ENCODE results near the gene CNTD1. TPM values are rescaled to one million over a fixed set of nuclear protein-coding genes. Genes with fewer than 3 reads are reported as not detected.

CNTD1 gene
- total RNA-seq, 1 donor from 2014 or later, result 0.46 TPM

DNA sequence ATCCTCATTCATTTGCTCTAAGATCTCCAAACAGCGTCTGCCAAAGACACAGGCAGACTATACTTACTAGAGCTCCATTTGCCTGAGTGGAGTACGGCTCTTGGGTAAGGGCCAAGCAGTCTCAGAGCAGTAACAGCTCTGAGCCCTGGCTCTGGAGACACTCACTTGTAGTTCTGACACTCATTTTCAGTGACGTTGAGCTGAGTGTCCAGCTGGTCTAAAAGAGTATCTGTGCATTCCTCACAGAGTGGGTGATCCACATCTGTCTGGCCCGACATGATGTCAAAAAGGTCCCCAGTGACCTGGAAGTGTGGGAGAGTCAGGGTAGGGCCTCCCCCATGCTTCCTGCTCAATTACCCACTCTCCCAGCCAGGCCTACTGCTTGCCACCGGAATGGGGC is 19.7 kb downstream of the CNTD1 start:
- Mint-ChIP-seq H3K27me3 (no peaks in the 10 kb centered on the region), H3K27ac (no peak overlapping the region), H3K4me1 (ENCODE audit: unreplicated experiment) (peaks cover 1% of the 10 kb centered on the region), H3K4me3 (no peak overlapping the region), H3K36me3 (peaks cover 22% of the 10 kb centered on the region), H3K9me3 (no peaks in the 10 kb centered on the region)
- TF ChIP-seq, protein P1, sequence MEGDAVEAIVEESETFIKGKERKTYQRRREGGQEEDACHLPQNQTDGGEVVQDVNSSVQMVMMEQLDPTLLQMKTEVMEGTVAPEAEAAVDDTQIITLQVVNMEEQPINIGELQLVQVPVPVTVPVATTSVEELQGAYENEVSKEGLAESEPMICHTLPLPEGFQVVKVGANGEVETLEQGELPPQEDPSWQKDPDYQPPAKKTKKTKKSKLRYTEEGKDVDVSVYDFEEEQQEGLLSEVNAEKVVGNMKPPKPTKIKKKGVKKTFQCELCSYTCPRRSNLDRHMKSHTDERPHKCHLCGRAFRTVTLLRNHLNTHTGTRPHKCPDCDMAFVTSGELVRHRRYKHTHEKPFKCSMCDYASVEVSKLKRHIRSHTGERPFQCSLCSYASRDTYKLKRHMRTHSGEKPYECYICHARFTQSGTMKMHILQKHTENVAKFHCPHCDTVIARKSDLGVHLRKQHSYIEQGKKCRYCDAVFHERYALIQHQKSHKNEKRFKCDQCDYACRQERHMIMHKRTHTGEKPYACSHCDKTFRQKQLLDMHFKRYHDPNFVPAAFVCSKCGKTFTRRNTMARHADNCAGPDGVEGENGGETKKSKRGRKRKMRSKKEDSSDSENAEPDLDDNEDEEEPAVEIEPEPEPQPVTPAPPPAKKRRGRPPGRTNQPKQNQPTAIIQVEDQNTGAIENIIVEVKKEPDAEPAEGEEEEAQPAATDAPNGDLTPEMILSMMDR (conservative IDR thresholded peaks at IDR 0.05), result no peak
- DNase-seq (ENCODE audit: extremely low spot score, unreplicated experiment), result no peak

DNA sequence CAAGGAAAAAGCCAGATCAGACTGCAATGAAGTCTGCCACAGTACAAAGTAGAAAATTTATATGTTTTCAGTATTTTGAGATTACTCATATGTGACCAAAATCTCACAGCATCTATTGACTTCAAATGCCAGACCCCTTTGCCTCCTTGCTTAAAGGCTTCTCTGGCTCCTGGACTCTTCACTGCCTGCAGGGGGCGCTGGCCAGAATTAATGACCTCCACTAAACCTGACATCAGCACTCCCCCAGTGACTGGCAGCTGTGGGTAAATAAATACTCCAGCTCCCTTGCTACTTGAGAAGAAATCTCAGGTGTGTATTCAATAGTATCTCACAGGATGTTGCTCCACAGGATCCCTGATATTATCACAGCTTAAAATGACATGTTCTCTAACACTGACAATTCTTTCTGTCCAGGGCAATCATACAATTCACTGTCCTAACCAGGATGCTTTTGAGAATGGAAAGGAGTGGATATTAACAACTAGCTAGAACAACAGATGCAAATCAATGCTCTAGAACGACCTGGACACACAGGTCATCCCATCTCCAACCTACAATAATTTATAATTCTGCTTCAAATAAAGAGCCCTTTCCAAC is 21.4 kb downstream of the CNTD1 start:
- DNase-seq (ENCODE audit: extremely low spot score, unreplicated experiment), result no peak
- peaks cover 12% of the 10 kb centered on the region for H3K4me1 Mint-ChIP-seq (ENCODE audit: unreplicated experiment)
- peaks cover 11% of the 10 kb centered on the region for H3K36me3 Mint-ChIP-seq
- TF ChIP-seq, protein P1 (conservative IDR thresholded peaks at IDR 0.05), result peak; percentile 86
- no peaks in the 10 kb centered on the region for H3K27me3 Mint-ChIP-seq
- H3K27ac Mint-ChIP-seq, result peak overlapping the region; percentile 72
- H3K4me3 Mint-ChIP-seq, result peak overlapping the region; percentile 36
- H3K9me3 Mint-ChIP-seq, result no peaks in the 10 kb centered on the region

- Mint-ChIP-seq H3K9me3 (no peaks in the 10 kb centered on the region), H3K27ac (no peak overlapping the region), H3K36me3 (peaks cover 8% of the 10 kb centered on the region), H3K27me3 (no peaks in the 10 kb centered on the region), H3K4me1 (ENCODE audit: unreplicated experiment) (peaks cover 12% of the 10 kb centered on the region), H3K4me3 (peak overlapping the region; percentile 55)
- TF ChIP-seq, protein P1 (conservative IDR thresholded peaks at IDR 0.05), result no peak
- no peak for DNase-seq (ENCODE audit: extremely low spot score, unreplicated experiment)
These were observed 22.5 kb downstream of the CNTD1 start for GRCh38 chr17:42821176-42821575.

DNA sequence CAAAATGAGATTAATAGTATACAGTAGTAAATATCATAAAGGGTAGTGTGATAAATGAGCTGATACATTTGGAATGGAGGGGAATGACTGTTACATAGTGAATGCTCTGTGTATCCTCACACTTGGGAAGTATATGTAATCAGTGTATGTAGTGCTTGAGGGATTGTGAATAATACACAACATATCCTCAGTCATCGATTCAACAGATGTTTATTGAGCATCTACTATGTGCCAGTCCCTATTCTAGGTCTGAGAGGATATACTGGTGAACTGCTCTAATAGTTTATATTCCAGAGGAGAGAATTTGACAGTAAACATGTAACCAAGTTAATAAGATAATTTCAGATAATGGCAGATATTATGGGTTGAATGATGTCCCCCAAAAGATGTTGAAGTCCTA is 28.8 kb downstream of the CNTD1 start:
- peaks cover 24% of the 10 kb centered on the region for H3K27me3 Mint-ChIP-seq
- no peak overlapping the region for H3K4me3 Mint-ChIP-seq
- no peaks in the 10 kb centered on the region for H3K36me3 Mint-ChIP-seq
- peaks cover 17% of the 10 kb centered on the region for H3K4me1 Mint-ChIP-seq (ENCODE audit: unreplicated experiment)
- no peak overlapping the region for H3K27ac Mint-ChIP-seq
- no peak for DNase-seq (ENCODE audit: extremely low spot score, unreplicated experiment)
- no peaks in the 10 kb centered on the region for H3K9me3 Mint-ChIP-seq
- TF ChIP-seq, protein P1 (conservative IDR thresholded peaks at IDR 0.05), result no peak

- peaks cover 24% of the 10 kb centered on the region for H3K27me3 Mint-ChIP-seq
- H3K4me3 Mint-ChIP-seq, result peak overlapping the region; percentile 54
- H3K9me3 Mint-ChIP-seq, result no peaks in the 10 kb centered on the region
- TF ChIP-seq, protein P1 (conservative IDR thresholded peaks at IDR 0.05), result no peak
- peak overlapping the region; percentile 14 for H3K27ac Mint-ChIP-seq
- peaks cover 16% of the 10 kb centered on the region for H3K4me1 Mint-ChIP-seq (ENCODE audit: unreplicated experiment)
- no peak for DNase-seq (ENCODE audit: extremely low spot score, unreplicated experiment)
- no peaks in the 10 kb centered on the region for H3K36me3 Mint-ChIP-seq
These were observed 32.3 kb downstream of the CNTD1 start for GRCh38 chr17:42830971-42831370.
